Stomach (tissue), 4 donors: Measurements from ENCODE around the gene DUSP28.

Source experiments
- CTCF ChIP-seq, 7 experiments: fragments of 450-650 bp in 4 of 7; fragments of 200-600 bp in 3 of 7; sonication (generic) in 3 of 7; IDR thresholded peaks; one replicate each; pipeline ENCODE4 v1.5.1; 2016 to 2019; ENCODE audit warnings: antibody characterized with exemption in 7 of 7, control low read depth in 2 of 7, mild to moderate bottlenecking in 1 of 7
- POLR2A ChIP-seq, 4 donors: fragments of 450-650 bp; IDR thresholded peaks; one replicate each; pipeline ENCODE4 v1.6.1; 2016; ENCODE audit warnings: antibody characterized with exemption in 4 of 4, control low read depth in 2 of 4, mild to moderate bottlenecking in 1 of 4, moderate library complexity in 1 of 4

DNA sequence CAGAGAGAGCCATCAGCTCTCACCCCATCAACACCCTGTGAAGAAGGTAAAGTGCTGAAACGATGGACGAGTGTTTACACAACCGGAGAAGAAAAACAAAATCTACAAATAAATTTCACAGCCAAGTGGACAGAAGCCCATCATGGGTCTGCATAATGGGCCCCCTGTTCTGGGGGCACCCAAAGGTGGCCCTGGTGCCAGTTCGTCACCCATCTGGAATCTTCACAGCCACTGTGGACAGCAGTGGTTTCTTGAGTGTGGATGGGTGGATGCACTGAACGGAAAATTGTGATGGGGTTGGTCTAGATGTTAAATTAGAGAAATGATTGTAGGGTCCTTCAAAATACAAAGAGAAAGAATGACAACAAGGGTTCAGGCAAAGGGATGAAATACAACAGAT lies 41.2 kb upstream of the DUSP28 start:
- TF ChIP-seq CTCF (IDR thresholded peaks at IDR 0.05) (no peak), POLR2A (IDR thresholded peaks at IDR 0.05) (no peak)
